ENCODE measurements around the gene TBC1D5.

GRCh38 chr3:17588422-17588821 lies 154.0 kb downstream of the TBC1D5 start:
- TF ChIP-seq REST (IDR thresholded peaks at IDR 0.05; ENCODE audit: insufficient read depth in 1 of 2, low read depth in 2 of 2, low read length in 1 of 2): no peak
- no peak for TF ChIP-seq CTCF (IDR thresholded peaks at IDR 0.05)
- no peak for TF ChIP-seq POLR2AphosphoS5 (IDR thresholded peaks at IDR 0.05; ENCODE audit: low read depth, low read length)
- no peak for TF ChIP-seq SIN3A (IDR thresholded peaks at IDR 0.05; ENCODE audit: borderline replicate concordance, insufficient read depth, low read depth, low read length)
- no peak for TF ChIP-seq TCF7L2 (IDR thresholded peaks at IDR 0.05; ENCODE audit: low read depth, low read length)

Data from Panc1 (cell line).